Nasal cavity respiratory epithelium epithelial cell of viscerocranial mucosa (primary cell): Measurements from ENCODE around the gene ZNF782. TPM values are rescaled to one million over a fixed set of nuclear protein-coding genes. Genes with fewer than 3 reads are reported as not detected.

Experiments used
- total RNA-seq: library from RNA; depleted of rRNA; stranded (reverse); fragments of >200 nt; gene quantifications from 2 replicates; pipeline ENCODE4 v1.2.3, GENCODE V29; 2014

Gene ZNF782
- total RNA-seq, result 2.4 and 4.4 TPM in 2 replicates

DNA sequence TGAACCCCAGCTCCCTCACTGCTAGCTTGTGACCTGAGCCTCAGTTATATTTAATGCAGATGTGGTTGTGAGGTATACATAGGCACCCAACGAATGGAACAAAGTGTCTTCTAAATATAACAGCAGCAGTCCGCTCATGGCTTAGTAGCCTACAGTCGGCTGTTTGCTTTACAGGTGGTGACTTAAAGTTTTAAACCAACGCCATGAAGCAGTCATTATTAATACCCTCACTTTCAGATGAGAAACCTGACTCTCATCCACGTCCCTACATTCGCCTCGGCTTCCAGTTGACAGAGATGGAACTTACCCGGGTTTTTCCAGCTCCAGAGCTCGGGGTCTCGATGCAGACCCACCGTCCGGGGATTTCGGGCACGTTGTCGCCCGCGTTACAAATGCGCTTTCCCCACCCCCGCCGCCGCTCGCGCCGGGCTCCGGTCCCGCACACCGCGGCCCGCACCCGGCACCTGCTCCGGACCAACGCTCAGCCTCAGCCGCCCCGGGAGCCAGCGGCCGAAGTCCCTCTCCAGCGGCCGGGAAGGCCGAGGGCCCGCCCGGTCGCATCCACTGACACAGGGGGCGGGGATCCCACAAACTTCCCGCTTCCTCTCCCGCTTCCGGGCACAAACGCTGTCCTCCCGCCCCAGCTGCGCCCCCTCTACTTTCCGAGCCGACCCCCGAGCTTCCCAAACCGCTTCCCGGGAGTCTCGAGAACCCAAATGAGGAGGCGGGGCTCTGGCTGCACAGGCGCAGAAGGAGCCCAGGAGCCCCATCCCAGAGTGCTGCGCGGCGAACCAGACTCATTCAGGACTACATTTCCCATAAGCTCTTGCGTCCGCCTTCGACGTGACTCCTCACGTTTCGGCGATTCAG is at the start of gene ZNF782:
TSS of gene ZNF782 (minus strand) at position 734 of the 870 bp plus-strand sequence. CDS start 2,553 bp downstream, outside the sequence.

Other genes with a start within 250 kb of the ZNF782 start
- gene CDC14B, start 234.7 kb downstream of the ZNF782 start, total RNA-seq, result 12.6 and 18.4 TPM in 2 replicates
- 7.5 and 8.8 TPM in 2 replicates for gene PRXL2C, start 199.2 kb downstream of the ZNF782 start, total RNA-seq
- gene ZNF510, start 76.4 kb downstream of the ZNF782 start, total RNA-seq, result 6.5 and 12.7 TPM in 2 replicates
- gene NUTM2G, start 74.3 kb upstream of the ZNF782 start, total RNA-seq, result not detected in 2 replicates
- gene CTSV, start 184.6 kb upstream of the ZNF782 start, total RNA-seq, result 11.4 and 25.6 TPM in 2 replicates